ENCODE results near the gene CYP19A1. TPM values are rescaled to one million over a fixed set of nuclear protein-coding genes. Genes with fewer than 3 reads are reported as not detected.
"Not testable (repeated sequence)": the region's sequence is repeated elsewhere in the genome, so short reads cannot be mapped to it uniquely, and the experiment has no call there.

Gene CYP19A1
- total RNA-seq, 1 donor from 2014 or later = not detected

GRCh38 chr15:51202783-51203182 lies 135.6 kb downstream of the CYP19A1 start:
- ATAC-seq = no peak

GRCh38 chr15:51201581-51201980 lies 136.8 kb downstream of the CYP19A1 start:
- no peak for ATAC-seq

GRCh38 chr15:51200792-51201191 lies 137.6 kb downstream of the CYP19A1 start:
- no peak for ATAC-seq

- no peak for ATAC-seq
Observed at GRCh38 chr15:51199541-51199940, 138.9 kb downstream of the CYP19A1 start.

- ATAC-seq = no peak
Observed at GRCh38 chr15:51198701-51199232, 139.6 kb downstream of the CYP19A1 start.

GRCh38 chr15:51195459-51195858 lies 142.9 kb downstream of the CYP19A1 start:
- ATAC-seq = no peak

- no peak for ATAC-seq
Observed at GRCh38 chr15:51193979-51194378, 144.4 kb downstream of the CYP19A1 start.

GRCh38 chr15:51193526-51193925 lies 144.9 kb downstream of the CYP19A1 start:
- no peak for ATAC-seq

- peak; percentile 87 for ATAC-seq
Observed at GRCh38 chr15:51192521-51193280, 145.7 kb downstream of the CYP19A1 start.

GRCh38 chr15:51191766-51192165 lies 146.6 kb downstream of the CYP19A1 start:
- ATAC-seq = peak; percentile 23

GRCh38 chr15:51191072-51191670 lies 147.2 kb downstream of the CYP19A1 start:
- no peak for ATAC-seq

GRCh38 chr15:51190424-51191068 lies 147.8 kb downstream of the CYP19A1 start:
- no peak for ATAC-seq

GRCh38 chr15:51189669-51190385 lies 148.6 kb downstream of the CYP19A1 start:
- ATAC-seq = no peak

GRCh38 chr15:51188791-51189190 lies 149.6 kb downstream of the CYP19A1 start:
- not testable (repeated sequence) for ATAC-seq

GRCh38 chr15:51186891-51187290 lies 151.5 kb downstream of the CYP19A1 start:
- ATAC-seq = no peak

- ATAC-seq = no peak
Observed at GRCh38 chr15:51186181-51186705, 152.2 kb downstream of the CYP19A1 start.

- ATAC-seq = no peak
Observed at GRCh38 chr15:51185213-51186159, 152.9 kb downstream of the CYP19A1 start.

GRCh38 chr15:51184627-51185026 lies 153.8 kb downstream of the CYP19A1 start:
- no peak for ATAC-seq

- no peak for ATAC-seq
Observed at GRCh38 chr15:51183076-51183475, 155.3 kb downstream of the CYP19A1 start.

GRCh38 chr15:51181905-51182304 lies 156.5 kb downstream of the CYP19A1 start:
- no peak for ATAC-seq

- ATAC-seq = no peak
Observed at GRCh38 chr15:51181221-51181620, 157.2 kb downstream of the CYP19A1 start.
